Liver (tissue), 9 donors: Measurements from ENCODE around the gene FKBP1C. TPM values are rescaled to one million over a fixed set of nuclear protein-coding genes. Genes with fewer than 3 reads are reported as not detected.
A peak's percentile ranks its signal among the peaks of the same experiment; 100 is the strongest.

Experiments
- DNase-seq: peaks from one replicate; pipeline ENCODE4 v3.0.0-alpha.2; 2017; ENCODE audit warnings: low spot score
- H3K27ac ChIP-seq, 2 donors: one replicate each; pipeline ENCODE4 v1.7.0; 2013; ENCODE audit warnings: inconsistent platforms in 2 of 2, low read length in 2 of 2, control low read depth in 1 of 2, low read depth in 1 of 2, mild to moderate bottlenecking in 1 of 2
- H3K27me3 ChIP-seq, 4 donors: one replicate each; pipeline versions ENCODE4 v1.6.1 to v1.7.0; 2013; ENCODE audit warnings: low read length in 3 of 4, inconsistent platforms in 1 of 4, mild to moderate bottlenecking in 1 of 4, moderate library complexity in 1 of 4; ENCODE audit not compliant: control insufficient read depth in 4 of 4, insufficient read depth in 4 of 4
- H3K36me3 ChIP-seq, 4 donors: one replicate each; pipeline versions ENCODE4 v1.6.1 to v1.7.0; 2013; ENCODE audit warnings: low read length in 3 of 4, mild to moderate bottlenecking in 3 of 4, low read depth in 1 of 4, moderate library complexity in 1 of 4; ENCODE audit not compliant: control insufficient read depth in 4 of 4, insufficient read depth in 3 of 4
- H3K4me1 ChIP-seq, 4 donors: one replicate each; pipeline versions ENCODE4 v1.6.1 to v1.7.0; 2013; ENCODE audit warnings: low read length in 3 of 4, mild to moderate bottlenecking in 3 of 4, moderate library complexity in 1 of 4; ENCODE audit not compliant: control insufficient read depth in 4 of 4, insufficient read depth in 4 of 4
- H3K4me3 ChIP-seq, 3 donors: one replicate each; pipeline versions ENCODE4 v1.6.1 to v1.7.0; 2013; ENCODE audit warnings: low read length in 3 of 3, control low read depth in 1 of 3, low read depth in 1 of 3, mild to moderate bottlenecking in 1 of 3
- H3K9ac ChIP-seq, 2 donors: one replicate each; pipeline ENCODE4 v1.7.0; 2013; ENCODE audit warnings: low read length in 2 of 2, mild to moderate bottlenecking in 2 of 2, moderate library complexity in 2 of 2, control low read depth in 1 of 2, low read depth in 1 of 2
- H3K9me3 ChIP-seq, 4 donors: one replicate each; pipeline versions ENCODE4 v1.6.1 to v1.7.0; 2013; ENCODE audit warnings: low read length in 3 of 4; ENCODE audit not compliant: control insufficient read depth in 4 of 4
- CTCF ChIP-seq: fragments of 150-350 bp; IDR thresholded peaks from 2 replicates; pipeline ENCODE4 v1.5.1; 2017; ENCODE audit warnings: improper control_type of control experiment, low read depth, low read length; ENCODE audit not compliant: missing input control
- FOXA2 ChIP-seq: IDR thresholded peaks from 2 replicates; pipeline ENCODE4 v1.6.1; 2016; ENCODE audit warnings: antibody characterized with exemption
- HNF4A ChIP-seq, 2 donors: conservative IDR thresholded peaks; 2 replicates each; pipeline ENCODE4 v1.6.1; 2016; ENCODE audit warnings: antibody characterized with exemption in 2 of 2, mild to moderate bottlenecking in 2 of 2
- JUND ChIP-seq, 2 donors: IDR thresholded peaks; 2 replicates each; pipeline ENCODE4 v1.6.1; 2016; ENCODE audit warnings: antibody characterized with exemption in 2 of 2
- MAX ChIP-seq: IDR thresholded peaks from 2 replicates; pipeline ENCODE4 v1.6.1; 2016; ENCODE audit warnings: antibody characterized with exemption
- NR2F2 ChIP-seq: IDR thresholded peaks from 2 replicates; pipeline ENCODE4 v1.6.1; 2016; ENCODE audit warnings: antibody characterized with exemption
- REST ChIP-seq: IDR thresholded peaks from 2 replicates; pipeline ENCODE4 v1.6.1; 2016; ENCODE audit warnings: antibody characterized with exemption, mild to moderate bottlenecking
- RXRA ChIP-seq, 2 donors: IDR thresholded peaks; 2 replicates each; pipeline ENCODE4 v1.6.1; 2017 to 2018; ENCODE audit warnings: antibody characterized with exemption in 2 of 2, mild to moderate bottlenecking in 1 of 2
- SP1 ChIP-seq: IDR thresholded peaks from 2 replicates; pipeline ENCODE4 v1.6.1; 2018; ENCODE audit warnings: antibody characterized with exemption, mild to moderate bottlenecking
- TAF1 ChIP-seq: conservative IDR thresholded peaks from 2 replicates; pipeline ENCODE4 v1.6.1; 2016; ENCODE audit warnings: antibody characterized with exemption, mild to moderate bottlenecking
- ZBTB33 ChIP-seq: IDR thresholded peaks from 2 replicates; pipeline ENCODE4 v1.6.1; 2016; ENCODE audit warnings: antibody characterized with exemption
- WGBS: extraction: QIAGEN DNeasy Blood & Tissue Kit; methylation state at CpG from one replicate; pipeline ENCODE4 v1.1.7; 2013; 5-methylcytosine and 5-hydroxymethylcytosine counted together
- polyA plus RNA-seq, 2 donors: library from polyadenylated mRNA; stranded (reverse) in 1 of 2; unstranded in 1 of 2; fragments of 200-250 nt in 1 of 2; fragments of >200 nt in 1 of 2; fragmentation: Nextera tagmentation in 1 of 2; extraction: Ambion mirVana in 1 of 2; gene quantifications; one replicate each; pipeline versions ENCODE4 v1.2.1 to v1.2.3, GENCODE V29; 2013 to 2015
- total RNA-seq, 2 donors: library from RNA; depleted of rRNA; stranded (reverse); fragments of >200 nt; gene quantifications; one replicate each; pipeline ENCODE4 v1.2.3, GENCODE V29; 2014
- donor health status: healthy.
- donor health status: healthy.
- donor health status: healthy.
- donor health status: healthy.
- donor health status: healthy.

The FKBP1C gene
- total and polyA plus RNA-seq, 4 donors = 0.08 to 0.61 (median 0.38) TPM

GRCh38 chr6:63249875-63250482 is 38.7 kb downstream of the FKBP1C start:
- no peaks in the 10 kb centered on the region for H3K27me3 ChIP-seq
- H3K9ac ChIP-seq = peak overlapping the region in 1 of 2 donors; percentile 47
- no peak overlapping the region for H3K4me3 ChIP-seq
- peak; percentile 42 for TF ChIP-seq ZBTB33
- TF ChIP-seq MAX = no peak
- no peak for TF ChIP-seq REST
- TF ChIP-seq TAF1 = no peak
- no peak for TF ChIP-seq JUND (IDR thresholded peaks at IDR 0.05)
- TF ChIP-seq CTCF = no peak
- TF ChIP-seq HNF4A (conservative IDR thresholded peaks at IDR 0.05) = peak; percentile 59 to 66
- no peak for TF ChIP-seq FOXA2
- TF ChIP-seq RXRA (IDR thresholded peaks at IDR 0.05) = peak; percentile 72 to 75
- TF ChIP-seq SP1 = peak; percentile 66
- no peaks in the 10 kb centered on the region for H3K9me3 ChIP-seq
- peaks cover 2 to 15% (median 6%) of the 10 kb centered on the region in 4 donors for H3K4me1 ChIP-seq
- DNase-seq = no peak
- WGBS = 34% methylated on average over 3 of the region's 3 CpGs
- H3K36me3 ChIP-seq = no peaks in the 10 kb centered on the region
- no peak overlapping the region for H3K27ac ChIP-seq

GRCh38 chr6:63259153-63259552 is 47.9 kb downstream of the FKBP1C start:
- no peak for TF ChIP-seq RXRA (IDR thresholded peaks at IDR 0.05)
- TF ChIP-seq ZBTB33 = no peak
- TF ChIP-seq SP1 = no peak
- TF ChIP-seq MAX = no peak
- no peak for TF ChIP-seq FOXA2
- TF ChIP-seq NR2F2 = no peak

More at GRCh38 chr6:63259153-63259552, 47.9 kb downstream of the FKBP1C start:
- no peaks in the 10 kb centered on the region for H3K36me3 ChIP-seq
- H3K4me1 ChIP-seq = no peaks in the 10 kb centered on the region
- no peak overlapping the region for H3K9ac ChIP-seq
- H3K9me3 ChIP-seq = no peaks in the 10 kb centered on the region
- no peak overlapping the region for H3K27ac ChIP-seq
- no peak for DNase-seq
- no peak overlapping the region for H3K4me3 ChIP-seq
- H3K27me3 ChIP-seq = no peaks in the 10 kb centered on the region
